ENCODE measurements around the gene PGAP1. TPM values are rescaled to one million over a fixed set of nuclear protein-coding genes. Genes with fewer than 3 reads are reported as not detected.

The PGAP1 gene
- total RNA-seq, 1 experiment from 2014 or later = 3.5 TPM

DNA sequence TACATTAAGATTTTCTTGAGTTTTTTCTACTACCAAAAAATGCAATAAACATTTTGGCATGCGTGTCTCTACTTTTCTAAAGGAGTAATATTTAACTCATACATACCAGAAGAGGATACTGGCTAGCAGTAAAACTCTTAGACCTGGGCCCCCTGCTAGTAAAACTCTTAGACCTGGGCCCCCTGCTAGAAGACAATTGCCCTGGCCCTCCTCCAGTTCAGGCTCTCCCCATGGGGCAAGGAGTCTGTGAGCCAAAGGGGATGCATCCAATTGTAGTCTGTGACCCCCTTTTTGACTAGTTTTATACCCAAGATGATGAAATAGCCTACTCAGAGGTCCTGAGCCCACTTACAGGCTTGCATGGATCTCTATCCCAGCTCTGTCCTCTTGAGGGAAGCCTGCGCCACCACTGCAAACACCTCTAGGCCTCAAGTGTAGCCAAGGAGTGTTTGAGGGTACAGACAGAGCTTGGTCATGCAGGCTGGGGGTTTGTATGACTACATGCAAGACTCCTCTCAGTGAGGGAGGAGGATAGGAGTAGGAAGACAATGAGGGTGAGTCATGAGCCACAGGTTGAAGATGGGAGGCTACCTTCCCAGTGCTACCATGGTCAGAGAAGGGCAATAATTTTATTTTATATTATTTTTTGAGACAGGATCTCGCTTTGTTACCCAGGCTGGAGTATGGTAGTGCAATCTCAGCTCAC lies 45.2 kb upstream of the PGAP1 start:
- no peaks in the 10 kb centered on the region for H3F3A ChIP-seq (ENCODE audit: low read length, unreplicated experiment)
- ChIA-PET POLR2A (ENCODE audit: unreplicated experiment) (no interaction called here), CTCF (no interaction called here)
- no peak overlapping the region for H2AFZ ChIP-seq (ENCODE audit: low read length)
- H3K4me2 ChIP-seq (ENCODE audit: low read length) = no peak overlapping the region
- H3K4me3 ChIP-seq (ENCODE audit: low read length) = no peak overlapping the region
- no peak for DNase-seq
- no peak overlapping the region for H3K27ac ChIP-seq (ENCODE audit: low read length)
- no peak overlapping the region for H3K9ac ChIP-seq (ENCODE audit: low read length)
- no peaks in the 10 kb centered on the region for H3K79me2 ChIP-seq (ENCODE audit: low read length)
- H3K4me1 ChIP-seq (ENCODE audit: insufficient read depth, low read length) = no peaks in the 10 kb centered on the region
- H4K20me1 ChIP-seq (ENCODE audit: low read length) = no peaks in the 10 kb centered on the region
- H3K27me3 ChIP-seq (ENCODE audit: low read length) = no peaks in the 10 kb centered on the region
- H3K36me3 ChIP-seq (ENCODE audit: low read depth, low read length) = no peaks in the 10 kb centered on the region
- H3K9me3 ChIP-seq (ENCODE audit: low read length) = no peaks in the 10 kb centered on the region
- TF ChIP-seq, protein P1, sequence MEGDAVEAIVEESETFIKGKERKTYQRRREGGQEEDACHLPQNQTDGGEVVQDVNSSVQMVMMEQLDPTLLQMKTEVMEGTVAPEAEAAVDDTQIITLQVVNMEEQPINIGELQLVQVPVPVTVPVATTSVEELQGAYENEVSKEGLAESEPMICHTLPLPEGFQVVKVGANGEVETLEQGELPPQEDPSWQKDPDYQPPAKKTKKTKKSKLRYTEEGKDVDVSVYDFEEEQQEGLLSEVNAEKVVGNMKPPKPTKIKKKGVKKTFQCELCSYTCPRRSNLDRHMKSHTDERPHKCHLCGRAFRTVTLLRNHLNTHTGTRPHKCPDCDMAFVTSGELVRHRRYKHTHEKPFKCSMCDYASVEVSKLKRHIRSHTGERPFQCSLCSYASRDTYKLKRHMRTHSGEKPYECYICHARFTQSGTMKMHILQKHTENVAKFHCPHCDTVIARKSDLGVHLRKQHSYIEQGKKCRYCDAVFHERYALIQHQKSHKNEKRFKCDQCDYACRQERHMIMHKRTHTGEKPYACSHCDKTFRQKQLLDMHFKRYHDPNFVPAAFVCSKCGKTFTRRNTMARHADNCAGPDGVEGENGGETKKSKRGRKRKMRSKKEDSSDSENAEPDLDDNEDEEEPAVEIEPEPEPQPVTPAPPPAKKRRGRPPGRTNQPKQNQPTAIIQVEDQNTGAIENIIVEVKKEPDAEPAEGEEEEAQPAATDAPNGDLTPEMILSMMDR (conservative IDR thresholded peaks at IDR 0.05; ENCODE audit: low read depth, low read length) = no peak
- TF ChIP-seq EZH2phosphoT487 (IDR thresholded peaks at IDR 0.05; ENCODE audit: borderline replicate concordance, low read length) (no peak), EZH2 (IDR thresholded peaks at IDR 0.05; ENCODE audit: low read length, unreplicated experiment) (no peak)
- BruUV-seq (replicated peaks) = no TSS peak
- no peaks in the 10 kb centered on the region for H3K9me2 ChIP-seq (replicated peaks; ENCODE audit: low read length)
- intact Hi-C loops (cut with micrococcal nuclease) = no loop called here
- ATAC-seq = no peak

DNA sequence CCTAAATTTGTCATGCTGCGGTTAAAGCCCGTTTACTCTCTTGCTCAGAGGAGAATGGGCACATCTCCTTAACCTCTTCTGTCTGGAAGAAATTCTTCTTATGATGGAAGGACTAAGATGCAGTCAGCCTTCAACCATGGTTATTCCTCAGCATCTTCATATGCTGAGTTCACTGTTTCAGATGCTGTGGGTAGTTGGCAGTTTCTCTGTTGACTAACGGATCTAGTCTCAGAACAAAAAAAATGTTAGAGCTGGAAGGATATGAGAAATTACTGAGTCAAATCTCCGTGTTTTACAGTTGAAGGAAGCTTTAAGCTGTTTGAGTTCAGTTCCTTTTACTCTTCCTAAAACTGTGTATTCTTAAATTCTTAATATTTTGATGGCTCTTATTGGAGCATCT lies 43.6 kb upstream of the PGAP1 start:
- no peak overlapping the region for H3K4me2 ChIP-seq (ENCODE audit: low read length)
- H3K9me3 ChIP-seq (ENCODE audit: low read length) = no peaks in the 10 kb centered on the region
- no peak overlapping the region for H3K4me3 ChIP-seq (ENCODE audit: low read length)
- H3K9ac ChIP-seq (ENCODE audit: low read length) = no peak overlapping the region
- ATAC-seq (no peak), DNase-seq (no peak)
- H4K20me1 ChIP-seq (ENCODE audit: low read length) = no peaks in the 10 kb centered on the region
- H3F3A ChIP-seq (ENCODE audit: low read length, unreplicated experiment) = no peaks in the 10 kb centered on the region
- no peak for TF ChIP-seq EZH2 (IDR thresholded peaks at IDR 0.05; ENCODE audit: low read length, unreplicated experiment)
- TF ChIP-seq, protein P1 (conservative IDR thresholded peaks at IDR 0.05; ENCODE audit: low read depth, low read length) = no peak
- TF ChIP-seq EZH2phosphoT487 (IDR thresholded peaks at IDR 0.05; ENCODE audit: borderline replicate concordance, low read length) = no peak
- ChIA-PET CTCF (no interaction called here), POLR2A (ENCODE audit: unreplicated experiment) (no interaction called here)
- intact Hi-C loops (cut with micrococcal nuclease) = no loop called here
- H2AFZ ChIP-seq (ENCODE audit: low read length) = no peak overlapping the region
- BruUV-seq (replicated peaks) = no TSS peak
- no peak overlapping the region for H3K27ac ChIP-seq (ENCODE audit: low read length)
- H3K27me3 ChIP-seq (ENCODE audit: low read length) = no peaks in the 10 kb centered on the region
- H3K36me3 ChIP-seq (ENCODE audit: low read depth, low read length) = no peaks in the 10 kb centered on the region
- H3K79me2 ChIP-seq (ENCODE audit: low read length) = no peaks in the 10 kb centered on the region
- H3K9me2 ChIP-seq (replicated peaks; ENCODE audit: low read length) = no peaks in the 10 kb centered on the region
- no peaks in the 10 kb centered on the region for H3K4me1 ChIP-seq (ENCODE audit: insufficient read depth, low read length)

DNA sequence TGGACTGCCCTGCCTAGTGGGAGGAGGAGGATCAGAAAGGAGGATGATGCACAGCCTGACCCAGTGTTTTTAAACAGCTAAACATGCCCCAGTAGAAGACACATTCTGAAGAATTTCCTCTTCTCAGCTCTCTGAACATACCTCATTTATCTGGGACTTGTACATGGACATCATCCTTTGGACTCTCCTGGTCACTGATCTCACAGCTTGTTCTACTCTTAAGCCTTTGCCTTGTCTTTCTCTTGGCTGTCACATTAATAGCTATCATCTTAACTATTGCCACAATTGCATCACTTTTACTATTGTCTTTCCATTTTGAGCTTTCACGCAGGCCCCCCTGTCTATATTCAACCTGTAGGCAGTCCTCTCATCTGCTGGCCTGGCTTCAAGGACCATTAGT lies 42.0 kb upstream of the PGAP1 start:
- Histone ChIP-seq H2AFZ (ENCODE audit: low read length) (no peak overlapping the region), H3K4me1 (ENCODE audit: insufficient read depth, low read length) (no peaks in the 10 kb centered on the region), H3K4me2 (ENCODE audit: low read length) (no peak overlapping the region), H3K9me3 (ENCODE audit: low read length) (no peaks in the 10 kb centered on the region), H3K4me3 (ENCODE audit: low read length) (no peak overlapping the region), H3K27me3 (ENCODE audit: low read length) (no peaks in the 10 kb centered on the region), H4K20me1 (ENCODE audit: low read length) (no peaks in the 10 kb centered on the region), H3K36me3 (ENCODE audit: low read depth, low read length) (no peaks in the 10 kb centered on the region), H3K9ac (ENCODE audit: low read length) (no peak overlapping the region), H3F3A (ENCODE audit: low read length, unreplicated experiment) (no peaks in the 10 kb centered on the region), H3K79me2 (ENCODE audit: low read length) (no peaks in the 10 kb centered on the region), H3K27ac (ENCODE audit: low read length) (no peak overlapping the region), H3K9me2 (replicated peaks; ENCODE audit: low read length) (no peaks in the 10 kb centered on the region)
- no peak for ATAC-seq
- intact Hi-C loops (cut with micrococcal nuclease) = no loop called here
- no TSS peak for BruUV-seq (replicated peaks)
- ChIA-PET CTCF (no interaction called here), POLR2A (ENCODE audit: unreplicated experiment) (no interaction called here)
- no peak for TF ChIP-seq EZH2phosphoT487 (IDR thresholded peaks at IDR 0.05; ENCODE audit: borderline replicate concordance, low read length)
- DNase-seq = no peak

All from PC-3 (cell line).